Neural cell (in vitro differentiated cells): ENCODE measurements around the gene MEX3A.

Source experiments
- CTCF ChIP-seq: fragments of 450-650 bp; IDR thresholded peaks from 2 replicates; pipeline ENCODE4 v1.5.1; 2014; ENCODE audit warnings: antibody characterized with exemption, mild to moderate bottlenecking, moderate library complexity; ENCODE audit not compliant: poor library complexity, severe bottlenecking
- EP300 ChIP-seq: fragments of 450-650 bp; conservative IDR thresholded peaks from 2 replicates; pipeline ENCODE4 v1.6.1; 2014; ENCODE audit warnings: antibody characterized with exemption, mild to moderate bottlenecking, moderate library complexity; ENCODE audit not compliant: poor library complexity, severe bottlenecking
- EZH2 ChIP-seq: fragments of 200-600, 300-800 bp; shearing (Covaris generic), sonication (generic); IDR thresholded peaks from 2 replicates; pipeline ENCODE4 v1.6.1; 2014; ENCODE audit warnings: antibody characterized with exemption, low read length, borderline replicate concordance, mild to moderate bottlenecking; ENCODE audit not compliant: insufficient read depth, poor library complexity, severe bottlenecking
- MXI1 ChIP-seq: fragments of 450-650 bp; conservative IDR thresholded peaks from 2 replicates; pipeline ENCODE4 v1.6.1; 2014; ENCODE audit warnings: antibody characterized with exemption, mild to moderate bottlenecking; ENCODE audit not compliant: poor library complexity, severe bottlenecking
- REST ChIP-seq: IDR thresholded peaks from 2 replicates; pipeline ENCODE4 v1.6.1; 2012; ENCODE audit warnings: borderline replicate concordance
- TAF1 ChIP-seq: IDR thresholded peaks from 2 replicates; pipeline ENCODE4 v1.6.1; 2012; ENCODE audit warnings: low read depth

GRCh38 chr1:156063997-156064285 lies 18.3 kb downstream of the MEX3A start:
- TF ChIP-seq MXI1: no peak
- TF ChIP-seq CTCF: no peak
- no peak for TF ChIP-seq REST
- no peak for TF ChIP-seq EZH2
- TF ChIP-seq EP300: no peak
- TF ChIP-seq TAF1: no peak
